ENCODE measurements around the gene CFAP157.

The CFAP157 gene

DNA sequence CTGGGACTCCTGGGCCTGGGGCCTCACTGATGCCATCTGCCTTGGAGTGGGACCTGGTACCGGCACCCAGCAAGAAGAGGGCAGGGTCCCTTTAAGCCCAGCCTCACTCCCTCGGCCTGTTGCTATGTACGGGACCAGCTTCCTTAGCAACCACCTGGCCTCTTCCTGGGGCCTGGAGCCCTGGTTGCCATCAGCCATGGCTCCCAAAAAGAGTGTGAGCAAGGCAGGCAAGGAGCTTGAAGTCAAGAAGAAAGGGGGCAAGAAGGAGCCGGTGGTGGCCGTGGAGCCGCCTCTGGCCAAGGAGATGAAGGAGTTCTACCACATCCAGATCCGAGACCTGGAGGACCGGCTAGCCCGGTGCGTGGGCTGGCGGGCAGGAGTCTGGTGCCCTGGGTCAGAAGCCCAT is at the start of gene CFAP157:
Gene CFAP157, plus strand, starts transcription at position 153 of the 406 bp plus-strand sequence. Its CDS starts 44 bp downstream, at position 197.
- DNase-seq (ENCODE audit: low read depth, low spot score) = no peak

DNA sequence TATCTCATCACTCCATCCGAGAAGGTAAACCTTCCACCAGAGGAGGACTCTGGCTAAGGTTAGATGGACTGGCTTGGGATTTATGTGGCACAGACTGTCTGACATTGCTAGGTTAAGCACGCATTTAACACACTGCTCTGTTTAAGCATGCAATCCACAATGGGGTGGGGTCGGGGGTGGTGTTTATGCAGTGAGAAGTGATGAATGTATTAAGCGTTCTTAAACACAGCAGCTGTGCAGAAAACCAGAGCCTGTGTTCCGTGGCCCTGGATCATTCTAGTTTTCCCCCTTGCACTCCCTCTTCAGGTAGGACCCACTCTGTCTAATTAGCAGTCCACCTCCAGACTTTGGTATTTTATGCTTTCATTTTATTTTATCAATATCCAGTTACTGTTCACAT is 48.4 kb upstream of the CFAP157 start:
- DNase-seq (ENCODE audit: low read depth, low spot score) = no peak

GRCh38 chr9:127660886-127661741 is 45.7 kb upstream of the CFAP157 start:
- DNase-seq (ENCODE audit: low read depth, low spot score) = no peak

GRCh38 chr9:127662617-127663016 is 44.2 kb upstream of the CFAP157 start:
- no peak for DNase-seq (ENCODE audit: low read depth, low spot score)

- DNase-seq (ENCODE audit: low read depth, low spot score) = no peak
Observed at GRCh38 chr9:127664324-127664677, 42.5 kb upstream of the CFAP157 start.

DNA sequence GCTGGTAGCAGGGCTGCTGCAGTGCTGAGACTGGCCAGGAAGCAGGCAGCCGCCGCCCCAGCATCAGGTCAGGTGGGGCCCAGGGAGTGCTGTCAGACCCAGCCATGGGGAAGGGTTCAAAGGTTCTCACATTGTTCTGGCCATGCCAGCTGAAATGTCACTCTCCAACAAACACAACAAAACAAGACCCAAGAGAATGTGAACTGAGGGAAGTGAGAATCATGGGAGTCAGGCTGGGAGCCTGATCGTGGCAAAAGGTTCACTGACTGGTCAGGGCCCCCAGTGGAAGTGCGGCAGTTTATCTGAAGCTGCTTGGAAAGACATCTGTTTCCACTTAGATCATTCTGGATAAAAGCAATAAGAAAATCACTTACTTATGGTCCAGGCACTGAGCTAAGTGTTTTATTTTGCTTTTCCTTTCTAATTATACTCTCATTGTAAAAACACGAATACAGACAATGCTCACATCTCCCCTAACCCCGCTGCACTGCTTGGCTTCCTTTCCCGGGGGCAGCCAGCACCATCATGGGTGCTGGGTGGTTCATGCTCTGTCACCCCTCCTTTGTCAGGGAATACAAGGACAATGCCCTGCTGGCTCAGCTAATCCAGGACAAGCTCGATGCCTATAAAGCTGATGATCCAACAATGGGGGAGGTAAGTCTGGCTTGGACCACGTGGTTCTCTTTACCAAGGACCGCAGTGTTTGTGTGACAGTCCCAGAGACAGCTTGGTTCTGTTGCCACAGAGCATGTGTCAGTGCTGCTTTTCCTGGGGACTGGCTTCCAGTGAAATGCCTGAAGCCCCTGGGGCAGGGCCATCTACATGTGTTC is 41.9 kb upstream of the CFAP157 start:
- no peak for DNase-seq (ENCODE audit: low read depth, low spot score)

GRCh38 chr9:127667127-127667844 is 39.5 kb upstream of the CFAP157 start:
- no peak for DNase-seq (ENCODE audit: low read depth, low spot score)

DNA sequence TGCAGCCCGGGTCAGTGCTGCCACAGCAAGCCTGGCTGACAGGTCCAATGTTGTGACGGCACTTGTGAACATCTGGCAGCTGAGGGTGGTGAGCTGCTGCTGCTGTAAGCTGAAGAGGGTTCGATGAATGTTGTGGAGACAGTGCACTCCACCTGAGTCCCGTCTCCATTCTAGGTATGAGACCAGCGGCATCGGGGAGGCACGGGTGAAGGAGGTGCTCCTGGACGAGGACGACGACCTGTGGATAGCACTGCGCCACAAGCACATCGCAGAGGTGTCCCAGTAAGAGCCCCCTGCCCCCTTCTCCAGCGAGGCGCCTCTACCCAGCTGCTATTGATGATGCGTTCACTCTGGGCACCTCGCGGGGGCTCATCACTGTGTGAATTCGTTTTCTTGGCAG is 38.9 kb upstream of the CFAP157 start:
- no peak for DNase-seq (ENCODE audit: low read depth, low spot score)

- DNase-seq (ENCODE audit: low read depth, low spot score) = no peak
Observed at GRCh38 chr9:127673234-127673633, 33.6 kb upstream of the CFAP157 start.

- no peak for DNase-seq (ENCODE audit: low read depth, low spot score)
Observed at GRCh38 chr9:127676638-127677037, 30.1 kb upstream of the CFAP157 start.

- no peak for DNase-seq (ENCODE audit: low read depth, low spot score)
Observed at GRCh38 chr9:127679506-127679905, 27.3 kb upstream of the CFAP157 start.

DNA sequence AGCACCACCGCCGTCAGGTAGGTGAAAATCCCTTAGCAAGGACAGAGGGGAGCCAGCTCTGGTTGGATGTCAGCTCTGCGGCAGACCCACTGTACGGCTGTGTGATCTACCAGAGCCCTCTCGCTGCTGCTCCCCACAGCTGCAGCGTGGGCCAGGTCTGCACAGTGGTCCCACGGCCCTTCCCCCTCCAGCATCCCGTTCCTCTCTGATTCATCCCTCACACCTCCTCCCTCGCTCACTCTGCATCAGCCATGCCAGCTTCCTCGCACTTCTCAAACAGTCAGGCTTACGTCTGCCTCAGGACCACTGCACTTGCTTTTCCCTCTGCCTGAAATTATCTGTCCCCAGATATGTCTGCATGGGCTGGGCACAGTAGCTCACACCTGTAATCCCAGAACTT is 26.6 kb upstream of the CFAP157 start:
- no peak for DNase-seq (ENCODE audit: low read depth, low spot score)

DNA sequence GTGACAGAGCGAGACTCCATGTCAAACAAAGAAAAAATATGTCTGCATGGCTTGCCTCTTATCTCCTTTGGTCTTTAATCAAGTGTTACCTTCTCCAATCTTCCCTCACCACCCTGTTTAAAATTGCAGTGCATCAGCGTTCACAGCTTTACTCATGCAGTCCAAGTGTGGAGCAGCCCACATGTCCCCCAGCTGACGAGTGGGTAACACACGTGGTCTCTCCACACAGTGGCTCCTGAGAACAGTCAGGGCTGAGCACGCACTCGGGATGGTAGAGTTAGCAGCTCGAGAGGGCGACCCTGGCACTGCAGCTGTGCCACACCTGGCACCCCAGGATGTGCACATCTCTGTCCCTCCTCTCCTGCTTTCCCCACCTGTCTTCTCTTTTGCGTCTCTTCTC is 25.9 kb upstream of the CFAP157 start:
- DNase-seq (ENCODE audit: low read depth, low spot score) = no peak

DNA sequence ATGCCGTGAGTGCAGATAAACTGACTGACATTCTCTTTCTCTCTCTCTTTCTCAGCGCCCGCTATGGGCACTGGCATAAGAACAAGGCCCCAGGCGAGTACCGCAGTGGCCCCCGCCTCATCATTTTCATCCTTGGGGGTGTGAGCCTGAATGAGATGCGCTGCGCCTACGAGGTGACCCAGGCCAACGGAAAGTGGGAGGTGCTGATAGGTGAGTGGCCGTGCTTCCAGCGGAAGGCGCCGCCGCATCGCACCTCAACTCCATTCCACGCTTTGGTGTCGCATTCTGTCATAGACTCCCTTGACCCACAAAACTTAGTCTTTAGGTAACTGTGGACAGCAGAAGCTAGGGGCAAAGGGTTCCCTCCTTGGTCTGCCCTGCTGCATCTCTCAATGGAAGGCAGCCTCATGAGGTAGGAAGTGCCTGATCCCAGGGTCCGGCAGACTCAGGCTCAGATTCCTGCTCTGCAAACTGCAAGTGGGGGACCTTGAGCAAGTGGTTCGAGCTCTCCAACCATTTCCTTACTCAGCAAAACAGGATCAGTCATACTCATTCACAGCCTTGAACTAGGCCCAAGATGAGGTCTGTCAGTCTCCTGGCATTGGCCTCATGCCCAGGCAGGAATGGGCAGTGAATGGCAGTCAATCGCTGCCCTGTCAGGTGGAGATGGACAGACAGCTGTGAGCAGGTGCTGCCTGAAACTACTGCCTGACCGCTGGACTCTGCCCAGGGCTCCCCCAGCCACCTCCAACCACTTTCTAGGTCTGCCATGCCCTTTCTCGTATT is 24.2 kb upstream of the CFAP157 start:
- no peak for DNase-seq (ENCODE audit: low read depth, low spot score)

GRCh38 chr9:127683723-127684122 is 23.1 kb upstream of the CFAP157 start:
- no peak for DNase-seq (ENCODE audit: low read depth, low spot score)

DNA sequence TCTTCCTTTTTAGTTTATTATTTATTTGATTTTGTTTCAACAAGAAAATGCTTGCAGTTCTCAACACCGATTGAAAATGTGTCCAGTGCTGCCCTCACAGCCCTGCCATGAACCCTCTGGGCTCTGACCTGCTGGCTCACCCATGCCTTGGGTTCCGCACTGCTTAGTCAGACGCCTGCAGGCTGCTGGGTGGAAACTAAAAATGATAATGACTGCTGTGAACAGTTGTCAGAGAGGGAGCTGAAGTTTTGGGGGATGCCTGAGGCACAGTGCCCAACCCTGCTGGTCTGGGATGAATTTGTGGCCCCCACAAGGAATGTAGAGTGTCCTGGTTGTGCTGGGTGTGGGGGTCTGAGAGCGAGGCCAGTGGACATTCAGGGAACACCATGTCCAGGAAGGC is 22.2 kb upstream of the CFAP157 start:
- DNase-seq (ENCODE audit: low read depth, low spot score) = no peak

DNA sequence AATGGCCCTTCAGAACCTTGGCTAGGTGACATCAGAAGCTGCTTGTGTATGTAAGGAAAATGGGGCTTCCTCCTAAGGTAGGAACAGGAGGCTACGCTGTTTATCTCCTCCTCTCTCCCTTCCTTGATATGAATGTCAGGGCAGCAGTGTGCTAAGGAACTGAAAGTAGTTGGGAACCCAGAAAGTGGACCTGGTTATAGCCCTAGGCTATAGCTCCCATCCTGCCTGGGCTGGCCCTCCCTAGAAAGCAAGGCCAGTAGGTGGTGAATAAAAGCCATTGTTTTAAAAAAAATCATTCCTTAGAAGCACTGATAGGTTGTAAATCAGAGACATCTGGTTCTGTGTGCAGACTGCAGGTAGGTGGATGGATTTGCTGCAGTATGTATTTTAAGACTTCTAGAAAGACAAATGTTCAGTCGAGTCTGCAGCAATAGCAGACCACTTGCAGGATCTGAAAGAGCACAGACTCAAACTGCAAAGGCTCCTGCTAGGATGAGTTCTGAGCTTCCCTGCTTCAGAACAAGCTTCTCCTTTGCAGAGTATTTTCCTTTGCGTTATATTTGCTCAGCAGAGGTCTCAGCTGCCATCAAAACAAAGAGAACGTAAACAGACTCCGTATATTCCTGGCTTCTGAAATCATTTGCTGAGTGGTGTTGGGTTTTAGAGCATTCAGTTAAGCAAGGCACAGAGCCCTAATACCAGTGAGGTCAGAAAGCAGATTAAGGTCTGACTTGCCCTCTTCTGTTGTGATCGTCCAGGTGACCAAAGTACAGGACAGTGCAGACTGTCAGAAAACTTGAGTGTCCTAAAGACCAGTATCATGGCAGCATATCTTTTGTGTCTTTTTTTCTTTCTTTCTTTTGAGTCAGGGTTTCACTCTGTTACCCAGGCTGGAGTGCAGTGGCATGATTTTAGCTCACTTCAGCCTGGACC is 20.1 kb upstream of the CFAP157 start:
- DNase-seq (ENCODE audit: low read depth, low spot score) = no peak

GRCh38 chr9:127689329-127690000 is 17.3 kb upstream of the CFAP157 start:
- no peak for DNase-seq (ENCODE audit: low read depth, low spot score)

- no peak for DNase-seq (ENCODE audit: low read depth, low spot score)
Observed at GRCh38 chr9:127690735-127691134, 16.1 kb upstream of the CFAP157 start.

- DNase-seq (ENCODE audit: low read depth, low spot score) = no peak
Observed at GRCh38 chr9:127692071-127692470, 14.7 kb upstream of the CFAP157 start.
